GM11168 (cell line): ENCODE measurements around the gene OR4E1.
"Not testable (repeated sequence)": the region's sequence is repeated elsewhere in the genome, so short reads cannot be mapped to it uniquely, and the experiment has no call there.

Experiments
- in situ Hi-C: fragments of 300-500 bp; cut with MboI; formaldehyde crosslinking; loops from one replicate; pipeline ENCODE4 v1.12.0; 2022; ENCODE audit warnings: low sequenced_read_pairs; ENCODE audit not compliant: unreplicated experiment

Gene OR4E1

GRCh38 chr14:21673718-21674117, at the start of gene OR4E1:
Gene OR4E1, minus strand, starts transcription at chr14:21673818. Its CDS starts 2,883 bp downstream, at chr14:21670935.
- in situ Hi-C loops, result no loop called here

GRCh38 chr14:21721504-21721903, 47.9 kb upstream of the OR4E1 start:
- in situ Hi-C loops, result no loop called here

- in situ Hi-C loops, result no loop called here
Observed at GRCh38 chr14:21719841-21720240, 46.2 kb upstream of the OR4E1 start.

GRCh38 chr14:21714318-21714929, 40.8 kb upstream of the OR4E1 start:
- in situ Hi-C loops, result no loop called here

- in situ Hi-C loops, result no loop called here
Observed at GRCh38 chr14:21712036-21712435, 38.4 kb upstream of the OR4E1 start.

- in situ Hi-C loops, result no loop called here
Observed at GRCh38 chr14:21711360-21711961, 37.8 kb upstream of the OR4E1 start.

- in situ Hi-C loops, result no loop called here
Observed at GRCh38 chr14:21704338-21704737, 30.7 kb upstream of the OR4E1 start.

GRCh38 chr14:21703357-21704326, 30.0 kb upstream of the OR4E1 start:
- in situ Hi-C loops, result no loop called here

GRCh38 chr14:21702316-21702715, 28.7 kb upstream of the OR4E1 start:
- in situ Hi-C loops, result no loop called here

- in situ Hi-C loops, result no loop called here
Observed at GRCh38 chr14:21699551-21699950, 25.9 kb upstream of the OR4E1 start.

- in situ Hi-C loops, result not testable (repeated sequence)
Observed at GRCh38 chr14:21698538-21698937, 24.9 kb upstream of the OR4E1 start.

- in situ Hi-C loops, result not testable (repeated sequence)
Observed at GRCh38 chr14:21697662-21698061, 24.0 kb upstream of the OR4E1 start.

- in situ Hi-C loops, result no loop called here
Observed at GRCh38 chr14:21694425-21694824, 20.8 kb upstream of the OR4E1 start.

- in situ Hi-C loops, result no loop called here
Observed at GRCh38 chr14:21686468-21686867, 12.8 kb upstream of the OR4E1 start.

- in situ Hi-C loops, result no loop called here
Observed at GRCh38 chr14:21680072-21680471, 6.5 kb upstream of the OR4E1 start.

GRCh38 chr14:21675566-21675965, 1.9 kb upstream of the OR4E1 start:
- in situ Hi-C loops, result no loop called here

GRCh38 chr14:21672116-21672515, 1.5 kb downstream of the OR4E1 start:
- in situ Hi-C loops, result no loop called here

- in situ Hi-C loops, result no loop called here
Observed at GRCh38 chr14:21671371-21671770, 2.2 kb downstream of the OR4E1 start.

- in situ Hi-C loops, result no loop called here
Observed at GRCh38 chr14:21669284-21669683, 4.3 kb downstream of the OR4E1 start.

- in situ Hi-C loops, result no loop called here
Observed at GRCh38 chr14:21668377-21668776, 5.2 kb downstream of the OR4E1 start.

GRCh38 chr14:21656980-21657379, 16.6 kb downstream of the OR4E1 start:
- in situ Hi-C loops, result no loop called here
